ENCODE measurements around the gene TAAR9.

GRCh38 chr6:132512342-132512637 is 25.8 kb upstream of the TAAR9 start:
- TF ChIP-seq SIN3A (IDR thresholded peaks at IDR 0.05; ENCODE audit: borderline replicate concordance, insufficient read depth, low read length) (no peak), TAF1 (IDR thresholded peaks at IDR 0.05; ENCODE audit: borderline replicate concordance, insufficient read depth, low read length) (no peak)
